DOHH2 (cell line): ENCODE results near the gene NOP16.
"Not testable (repeated sequence)": the region's sequence is repeated elsewhere in the genome, so short reads cannot be mapped to it uniquely, and the experiment has no call there.

Experiments
- H3F3A ChIP-seq: fragments of 200-600 bp; sonication (generic), shearing (Covaris generic); 2 replicates; pipeline ENCODE4 v1.6.0; 2016; ENCODE audit warnings: antibody characterized with exemption, mild to moderate bottlenecking; ENCODE audit not compliant: control insufficient read depth, insufficient read depth
- H3K27ac ChIP-seq: fragments of 200-600 bp; sonication (generic); 2 replicates; pipeline ENCODE4 v1.5.1; 2014; ENCODE audit warnings: low read depth, mild to moderate bottlenecking, low read length, moderate library complexity
- H3K27me3 ChIP-seq: fragments of 200-600 bp; sonication (generic); 2 replicates; pipeline ENCODE4 v1.6.1; 2014; ENCODE audit warnings: mild to moderate bottlenecking, low read length, mixed read lengths; ENCODE audit not compliant: control insufficient read depth
- H3K36me3 ChIP-seq: fragments of 200-600 bp; sonication (generic); 2 replicates; pipeline ENCODE4 v1.6.1; 2014; ENCODE audit warnings: mild to moderate bottlenecking, low read length, moderate library complexity, mixed read lengths; ENCODE audit not compliant: control insufficient read depth
- H3K4me1 ChIP-seq: fragments of 200-600 bp; sonication (generic); 2 replicates; pipeline ENCODE4 v1.6.1; 2014; ENCODE audit warnings: mild to moderate bottlenecking, low read length, mixed read lengths; ENCODE audit not compliant: control insufficient read depth
- H3K4me2 ChIP-seq: fragments of 200-600 bp; sonication (generic); 2 replicates; pipeline ENCODE4 v1.6.0; 2014; ENCODE audit warnings: mild to moderate bottlenecking, low read length, moderate library complexity
- H3K4me3 ChIP-seq: fragments of 200-600 bp; sonication (generic); 2 replicates; pipeline ENCODE4 v1.5.1; 2014; ENCODE audit warnings: mild to moderate bottlenecking, low read length, mixed read lengths
- H3K79me2 ChIP-seq: fragments of 200-600 bp; sonication (generic); 2 replicates; pipeline ENCODE4 v1.6.1; 2014; ENCODE audit warnings: mild to moderate bottlenecking, low read length, mixed read lengths; ENCODE audit not compliant: control insufficient read depth
- H3K9me2 ChIP-seq: fragments of 200-600 bp; sonication (generic); replicated peaks from 2 replicates; pipeline ENCODE4 v1.6.1; 2014; ENCODE audit warnings: mild to moderate bottlenecking, low read length, mixed read lengths; ENCODE audit not compliant: control insufficient read depth
- H3K9me3 ChIP-seq: fragments of 200-600 bp; sonication (generic); 2 replicates; pipeline ENCODE4 v1.6.1; 2014; ENCODE audit warnings: antibody characterized with exemption, low read length, mixed read lengths; ENCODE audit not compliant: control insufficient read depth, insufficient read depth
- H4K20me1 ChIP-seq: fragments of 200-600 bp; sonication (generic); 2 replicates; pipeline ENCODE4 v1.6.0; 2014; ENCODE audit warnings: low read depth, mild to moderate bottlenecking, antibody characterized with exemption, low read length, moderate library complexity; ENCODE audit not compliant: control insufficient read depth, insufficient read depth
- CTCF ChIP-seq: fragments of 200-600 bp; sonication (generic); IDR thresholded peaks from one replicate; pipeline ENCODE4 v1.5.1; 2014; ENCODE audit warnings: antibody characterized with exemption, mild to moderate bottlenecking, low read depth, low read length; ENCODE audit not compliant: poor library complexity, severe bottlenecking
- EZH2phosphoT487 ChIP-seq: fragments of 200-600 bp; sonication (generic); IDR thresholded peaks from 2 replicates; pipeline ENCODE4 v1.6.1; 2017; ENCODE audit warnings: borderline replicate concordance, mild to moderate bottlenecking, antibody characterized with exemption, low read length, moderate library complexity, mixed read lengths

Gene NOP16

GRCh38 chr5:176410486-176411180, 22.2 kb upstream of the NOP16 start:
- H3K36me3 ChIP-seq: peaks cover 6% of the 10 kb centered on the region; the same call in 1 of the 2 replicates
- H3K4me2 ChIP-seq: no peak overlapping the region
- H3K9me2 ChIP-seq: no peaks in the 10 kb centered on the region
- no peaks in the 10 kb centered on the region for H3K27me3 ChIP-seq
- peaks cover 9% of the 10 kb centered on the region for H3F3A ChIP-seq
- no peak for TF ChIP-seq EZH2phosphoT487
- TF ChIP-seq CTCF: peak; percentile 25
- H4K20me1 ChIP-seq: no peaks in the 10 kb centered on the region
- peaks cover 2% of the 10 kb centered on the region for H3K79me2 ChIP-seq
- H3K4me1 ChIP-seq: peaks cover 7% of the 10 kb centered on the region
- H3K9me3 ChIP-seq: no peaks in the 10 kb centered on the region
- H3K27ac ChIP-seq: no peak overlapping the region
- H3K4me3 ChIP-seq: no peak overlapping the region

GRCh38 chr5:176409765-176410164, 21.4 kb upstream of the NOP16 start:
- H4K20me1 ChIP-seq: no peaks in the 10 kb centered on the region
- H3K79me2 ChIP-seq: no peaks in the 10 kb centered on the region
- no peak overlapping the region for H3K4me2 ChIP-seq
- H3K9me3 ChIP-seq: no peaks in the 10 kb centered on the region
- H3K4me3 ChIP-seq: no peak overlapping the region
- no peaks in the 10 kb centered on the region for H3K4me1 ChIP-seq
- peaks cover under 1% of the 10 kb centered on the region for H3F3A ChIP-seq
- no peaks in the 10 kb centered on the region for H3K9me2 ChIP-seq
- no peaks in the 10 kb centered on the region for H3K27me3 ChIP-seq
- TF ChIP-seq EZH2phosphoT487 (no peak), CTCF (no peak)
- H3K27ac ChIP-seq: no peak overlapping the region
- H3K36me3 ChIP-seq: peaks cover 6% of the 10 kb centered on the region; the same call in 1 of the 2 replicates

DNA sequence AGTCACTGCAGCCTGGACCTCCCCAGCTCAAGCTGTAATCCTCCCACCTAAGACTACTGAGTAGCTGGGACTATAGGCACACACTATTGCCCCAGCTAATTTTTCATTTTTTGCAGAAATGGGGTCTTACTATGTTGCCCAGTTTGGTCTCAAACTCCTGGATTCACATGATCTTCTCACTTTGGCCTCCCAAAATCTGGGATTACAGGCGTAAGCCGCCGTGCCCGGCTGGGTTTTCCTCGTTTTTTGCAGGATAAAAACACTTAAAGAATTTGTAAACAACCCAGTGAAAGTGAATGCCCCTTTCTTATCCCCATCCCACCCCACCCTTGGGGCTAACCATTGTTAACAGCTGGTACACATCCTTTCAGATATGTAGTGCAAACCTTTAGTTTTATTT, 20.2 kb upstream of the NOP16 start:
- H3K9me3 ChIP-seq: no peaks in the 10 kb centered on the region
- H3K27me3 ChIP-seq: no peaks in the 10 kb centered on the region
- no peaks in the 10 kb centered on the region for H4K20me1 ChIP-seq
- no peaks in the 10 kb centered on the region for H3K79me2 ChIP-seq
- no peaks in the 10 kb centered on the region for H3F3A ChIP-seq
- H3K4me3 ChIP-seq: no peak overlapping the region
- no peak overlapping the region for H3K27ac ChIP-seq
- H3K4me2 ChIP-seq: no peak overlapping the region
- no peak for TF ChIP-seq CTCF
- no peak for TF ChIP-seq EZH2phosphoT487
- H3K9me2 ChIP-seq: no peaks in the 10 kb centered on the region
- H3K36me3 ChIP-seq: peaks cover 6% of the 10 kb centered on the region; the same call in 1 of the 2 replicates
- no peaks in the 10 kb centered on the region for H3K4me1 ChIP-seq

GRCh38 chr5:176408252-176408573, 19.8 kb upstream of the NOP16 start:
- not testable (repeated sequence) for H3K79me2 ChIP-seq, H3K27ac ChIP-seq, H3K27me3 ChIP-seq

More at GRCh38 chr5:176408252-176408573, 19.8 kb upstream of the NOP16 start:
- H3K36me3 ChIP-seq, H4K20me1 ChIP-seq, H3K9me2 ChIP-seq, H3K9me3 ChIP-seq, H3K4me2 ChIP-seq, H3F3A ChIP-seq, H3K4me1 ChIP-seq, H3K4me3 ChIP-seq: not testable (repeated sequence)
